Thoracic aorta (tissue), 2 donors: ENCODE results near the gene PHACTR1. TPM values are rescaled to one million over a fixed set of nuclear protein-coding genes. Genes with fewer than 3 reads are reported as not detected.
"Not testable (repeated sequence)": the region's sequence is repeated elsewhere in the genome, so short reads cannot be mapped to it uniquely, and the experiment has no call there.

Experiments
- ATAC-seq: fragments of 150-250 bp; one replicate; pipeline ENCODE4 v1.8.0; 2017; ENCODE audit warnings: low read depth; ENCODE audit not compliant: insufficient number of reproducible peaks, low FRiP score
- DNase-seq: peaks from one replicate; pipeline ENCODE4 v3.0.0-alpha.2; 2020; ENCODE audit warnings: low spot score
- H3K27ac ChIP-seq, 2 donors: fragments of 200-600 bp; sonication (generic); 1 replicate in 1 of 2; 2 replicates in 1 of 2; pipeline ENCODE4 v1.5.1; 2016; ENCODE audit warnings: mild to moderate bottlenecking in 2 of 2, moderate library complexity in 2 of 2
- H3K27me3 ChIP-seq: fragments of 200-600 bp; sonication (generic); replicated peaks from 2 replicates; pipeline ENCODE4 v1.6.0; 2016; ENCODE audit warnings: mild to moderate bottlenecking; ENCODE audit not compliant: insufficient read depth
- H3K36me3 ChIP-seq: fragments of 200-600 bp; sonication (generic); one replicate; pipeline ENCODE4 v1.5.1; 2016
- H3K4me1 ChIP-seq, 2 donors: fragments of 200-600 bp; sonication (generic); 1 replicate in 1 of 2; 2 replicates in 1 of 2; pipeline versions ENCODE4 v1.5.1 to v1.6.0; 2016; ENCODE audit warnings: low read depth in 2 of 2, mild to moderate bottlenecking in 1 of 2; ENCODE audit not compliant: control insufficient read depth in 1 of 2
- H3K4me3 ChIP-seq: fragments of 200-600 bp; sonication (generic); 2 replicates; pipeline ENCODE4 v1.5.1; 2016; ENCODE audit warnings: mild to moderate bottlenecking
- H3K9me3 ChIP-seq: fragments of 200-600 bp; sonication (generic); 2 replicates; pipeline ENCODE4 v1.5.1; 2016
- total RNA-seq, 2 donors: library from RNA; depleted of rRNA; stranded (reverse); fragments of >200 nt; gene quantifications; one replicate each; pipeline versions ENCODE4 v1.1.0 to v1.2.3, GENCODE V29; 2016
- TF ChIP-seq, protein P1 (sequence below): fragments of 200-600 bp; sonication (generic); IDR thresholded peaks from one replicate; pipeline ENCODE4 v1.5.1; 2019; ENCODE audit warnings: antibody characterized with exemption

PHACTR1 gene
- total RNA-seq, 2 donors from 2014 or later = 42.9 to 69.1 TPM

DNA sequence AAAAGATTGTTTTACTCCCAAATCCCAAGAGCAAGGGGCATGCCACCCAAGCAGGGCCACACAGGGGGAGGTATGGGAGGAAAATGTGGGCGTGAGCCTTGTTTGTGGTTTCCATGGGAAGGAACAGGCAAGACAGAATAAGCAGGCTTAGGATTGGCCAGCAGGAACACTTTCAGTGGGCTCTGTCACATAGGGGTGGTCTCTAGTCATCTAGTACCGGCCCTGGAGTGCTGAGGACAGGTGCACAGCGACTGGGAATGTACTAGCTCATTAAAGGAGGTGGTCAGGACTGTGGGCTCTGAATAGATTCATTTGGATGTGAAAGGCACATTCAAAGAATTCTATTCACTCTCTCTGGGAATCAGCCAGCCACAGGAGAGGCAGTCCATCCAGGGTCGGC is 436.2 kb downstream of the PHACTR1 start:
- DNase-seq (no peak), ATAC-seq (no peak)
- Histone ChIP-seq H3K27me3 (no peaks in the 10 kb centered on the region), H3K4me1 (peaks cover 20 to 60% of the 10 kb centered on the region in 2 donors), H3K9me3 (no peaks in the 10 kb centered on the region), H3K36me3 (no peaks in the 10 kb centered on the region), H3K27ac (no peak overlapping the region), H3K4me3 (no peak overlapping the region)
- TF ChIP-seq, protein P1, sequence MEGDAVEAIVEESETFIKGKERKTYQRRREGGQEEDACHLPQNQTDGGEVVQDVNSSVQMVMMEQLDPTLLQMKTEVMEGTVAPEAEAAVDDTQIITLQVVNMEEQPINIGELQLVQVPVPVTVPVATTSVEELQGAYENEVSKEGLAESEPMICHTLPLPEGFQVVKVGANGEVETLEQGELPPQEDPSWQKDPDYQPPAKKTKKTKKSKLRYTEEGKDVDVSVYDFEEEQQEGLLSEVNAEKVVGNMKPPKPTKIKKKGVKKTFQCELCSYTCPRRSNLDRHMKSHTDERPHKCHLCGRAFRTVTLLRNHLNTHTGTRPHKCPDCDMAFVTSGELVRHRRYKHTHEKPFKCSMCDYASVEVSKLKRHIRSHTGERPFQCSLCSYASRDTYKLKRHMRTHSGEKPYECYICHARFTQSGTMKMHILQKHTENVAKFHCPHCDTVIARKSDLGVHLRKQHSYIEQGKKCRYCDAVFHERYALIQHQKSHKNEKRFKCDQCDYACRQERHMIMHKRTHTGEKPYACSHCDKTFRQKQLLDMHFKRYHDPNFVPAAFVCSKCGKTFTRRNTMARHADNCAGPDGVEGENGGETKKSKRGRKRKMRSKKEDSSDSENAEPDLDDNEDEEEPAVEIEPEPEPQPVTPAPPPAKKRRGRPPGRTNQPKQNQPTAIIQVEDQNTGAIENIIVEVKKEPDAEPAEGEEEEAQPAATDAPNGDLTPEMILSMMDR = no peak

DNA sequence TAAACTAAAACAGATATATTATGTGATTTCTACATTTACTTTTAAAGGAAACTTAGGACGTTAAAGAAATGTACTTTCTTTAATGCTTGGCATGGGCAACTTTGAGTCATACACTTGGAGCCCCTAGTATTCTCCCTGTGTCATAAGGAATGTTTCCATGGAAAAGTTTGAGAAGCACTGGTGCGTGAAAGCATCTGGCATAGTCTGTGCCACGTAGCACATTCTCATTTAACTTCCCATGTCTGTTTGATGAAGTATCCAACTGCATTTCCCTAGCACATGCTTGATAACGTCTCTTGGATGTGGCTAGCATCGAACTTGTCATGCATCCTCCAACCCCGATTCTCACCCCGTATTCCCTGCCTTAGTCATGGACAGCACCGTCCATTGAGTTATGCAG is 439.8 kb downstream of the PHACTR1 start:
- Histone ChIP-seq H3K27me3 (no peaks in the 10 kb centered on the region), H3K27ac (peak overlapping the region in 1 of 2 donors; percentile 40), H3K4me1 (peaks cover 17 to 46% of the 10 kb centered on the region in 2 donors), H3K4me3 (no peak overlapping the region), H3K36me3 (no peaks in the 10 kb centered on the region), H3K9me3 (no peaks in the 10 kb centered on the region)
- TF ChIP-seq, protein P1 = no peak
- ATAC-seq (no peak), DNase-seq (no peak)

DNA sequence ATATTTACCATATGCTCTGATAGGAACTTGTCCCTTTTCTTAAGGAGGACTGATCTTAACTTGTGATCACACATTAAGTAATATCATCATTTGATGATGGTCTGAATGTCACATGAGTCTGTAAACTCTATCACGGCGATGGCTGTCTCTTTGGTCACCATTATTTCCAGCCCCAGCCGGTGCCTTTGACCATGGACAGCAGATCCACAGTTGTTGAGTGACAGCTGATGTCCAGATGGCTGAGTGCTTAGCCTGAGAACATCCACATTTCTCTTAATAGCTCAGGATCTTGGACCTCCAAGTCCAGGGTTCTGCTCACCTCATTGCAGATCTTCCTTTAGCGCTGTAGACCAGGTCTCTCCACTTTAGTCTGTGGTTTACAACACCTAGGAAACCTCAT is 440.7 kb downstream of the PHACTR1 start:
- DNase-seq = no peak
- H3K4me3 ChIP-seq = no peak overlapping the region
- H3K36me3 ChIP-seq = no peaks in the 10 kb centered on the region
- TF ChIP-seq, protein P1 = no peak
- no peak for ATAC-seq
- no peak overlapping the region for H3K27ac ChIP-seq
- no peaks in the 10 kb centered on the region for H3K27me3 ChIP-seq
- no peaks in the 10 kb centered on the region for H3K9me3 ChIP-seq
- H3K4me1 ChIP-seq = peaks cover 17 to 46% of the 10 kb centered on the region in 2 donors

DNA sequence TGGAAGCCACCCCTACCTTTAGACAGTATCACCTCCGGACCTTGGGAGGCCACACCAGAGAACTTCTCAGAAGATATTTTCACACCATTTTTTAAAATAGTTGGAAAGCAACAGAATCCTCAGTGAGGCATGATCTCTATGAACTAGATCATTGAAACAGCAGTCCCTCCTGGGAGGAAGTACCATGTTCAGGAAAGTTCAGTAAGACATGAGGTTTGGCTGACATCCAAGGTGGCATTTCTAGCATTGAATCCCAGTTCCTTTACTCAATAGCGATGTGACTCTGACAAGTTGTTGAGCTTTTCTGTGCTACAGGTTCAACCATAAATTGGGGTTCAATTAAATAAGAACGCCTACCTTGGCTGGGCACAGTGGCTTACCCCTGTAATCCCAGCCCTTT is 442.7 kb downstream of the PHACTR1 start:
- ATAC-seq (no peak), DNase-seq (no peak)
- H3K27me3 ChIP-seq = no peaks in the 10 kb centered on the region
- no peak overlapping the region for H3K4me3 ChIP-seq
- no peaks in the 10 kb centered on the region for H3K36me3 ChIP-seq
- no peaks in the 10 kb centered on the region for H3K9me3 ChIP-seq
- TF ChIP-seq, protein P1 = no peak
- H3K4me1 ChIP-seq = peaks cover 4 to 26% of the 10 kb centered on the region in 2 donors
- no peak overlapping the region for H3K27ac ChIP-seq

DNA sequence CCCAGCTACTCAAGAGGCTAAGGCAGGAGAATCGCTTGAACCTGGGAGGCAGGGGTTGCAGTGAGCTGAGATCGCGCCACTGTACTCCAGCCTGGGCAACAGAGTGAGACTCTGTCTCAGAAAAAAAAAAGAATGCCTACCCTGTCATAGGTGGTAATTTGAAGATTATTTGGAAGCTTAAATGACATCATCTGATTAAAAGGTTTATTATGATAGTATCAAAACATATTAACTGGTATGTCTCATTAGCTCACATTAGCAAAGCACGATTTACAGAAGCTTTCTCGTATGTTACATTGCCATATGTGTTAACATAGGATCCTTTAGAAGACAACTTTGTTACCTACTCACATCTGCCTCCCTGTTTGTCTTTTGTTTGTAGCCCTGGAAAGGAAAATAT is 443.3 kb downstream of the PHACTR1 start:
- not testable (repeated sequence) for H3K4me3 ChIP-seq, ATAC-seq, H3K27me3 ChIP-seq, DNase-seq, H3K9me3 ChIP-seq, H3K27ac ChIP-seq, H3K36me3 ChIP-seq
- H3K4me1 ChIP-seq = peaks cover 4 to 22% of the 10 kb centered on the region in 2 donors
